Ammon's horn (tissue), 1 donor: ENCODE measurements around the gene SCARF2.
"Not testable (repeated sequence)": the region's sequence is repeated elsewhere in the genome, so short reads cannot be mapped to it uniquely, and the experiment has no call there.

Experiments used
- DNase-seq: peaks from one replicate; pipeline ENCODE4 v3.0.0-alpha.2; 2016; ENCODE audit warnings: low spot score

Gene SCARF2

DNA sequence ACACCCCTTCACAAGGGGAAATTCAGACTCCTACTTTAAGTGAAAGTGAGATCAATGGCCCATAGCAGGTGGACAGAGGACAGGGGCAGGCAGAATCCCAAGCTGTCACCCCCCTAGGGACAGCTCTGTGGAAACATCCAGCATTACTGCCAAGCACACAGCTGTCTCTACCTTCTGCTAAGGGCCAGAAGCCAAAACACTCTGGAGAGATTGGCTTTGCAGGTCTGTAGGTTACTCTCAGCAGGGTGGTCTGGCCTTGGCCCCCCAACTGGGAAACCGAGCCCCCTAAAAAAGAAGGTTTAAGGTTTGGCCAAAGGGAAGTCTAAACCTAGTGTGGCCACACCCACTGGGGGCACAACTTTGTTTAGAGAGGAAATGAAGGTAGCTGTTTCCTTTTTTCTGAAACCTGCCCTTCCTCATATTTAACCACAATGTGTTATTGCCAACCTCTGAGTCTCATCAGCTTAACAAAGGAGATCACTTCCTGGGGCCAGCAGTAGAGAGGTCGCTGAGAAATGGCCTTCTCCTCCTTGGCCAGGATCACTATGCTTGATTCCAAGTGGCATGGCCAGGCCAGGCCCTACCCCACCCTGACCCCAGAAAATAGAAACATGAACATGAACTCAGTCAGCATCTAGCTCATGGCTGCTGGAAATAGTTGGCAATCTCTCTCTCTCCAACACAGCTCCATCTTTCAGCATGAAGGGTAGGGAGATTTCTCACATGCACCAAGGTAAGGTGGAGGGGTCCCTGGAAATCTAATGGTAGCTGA lies 25.9 kb upstream of the SCARF2 start:
- DNase-seq = no peak

DNA sequence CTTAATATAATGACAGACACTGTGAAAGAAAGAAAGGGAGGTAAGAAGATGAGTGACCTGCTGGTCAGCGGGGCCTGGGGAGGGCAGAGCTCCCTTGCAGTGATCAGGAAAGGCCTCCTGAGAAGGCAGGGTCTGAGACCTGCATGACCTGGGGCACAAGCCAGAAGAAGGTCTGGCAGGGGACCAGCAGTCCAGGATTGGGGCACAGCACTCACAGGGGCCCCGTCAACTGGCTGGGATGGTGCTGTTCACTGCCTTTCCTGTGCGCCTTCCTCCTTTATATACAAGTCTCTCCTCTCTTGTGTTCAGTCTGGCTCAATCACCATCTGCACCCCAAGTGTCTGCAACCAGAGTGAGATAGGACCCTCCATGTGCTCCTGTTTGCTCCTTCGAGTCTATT lies 22.2 kb upstream of the SCARF2 start:
- no peak for DNase-seq

GRCh38 chr22:20459152-20459542 lies 21.5 kb upstream of the SCARF2 start:
- no peak for DNase-seq

DNA sequence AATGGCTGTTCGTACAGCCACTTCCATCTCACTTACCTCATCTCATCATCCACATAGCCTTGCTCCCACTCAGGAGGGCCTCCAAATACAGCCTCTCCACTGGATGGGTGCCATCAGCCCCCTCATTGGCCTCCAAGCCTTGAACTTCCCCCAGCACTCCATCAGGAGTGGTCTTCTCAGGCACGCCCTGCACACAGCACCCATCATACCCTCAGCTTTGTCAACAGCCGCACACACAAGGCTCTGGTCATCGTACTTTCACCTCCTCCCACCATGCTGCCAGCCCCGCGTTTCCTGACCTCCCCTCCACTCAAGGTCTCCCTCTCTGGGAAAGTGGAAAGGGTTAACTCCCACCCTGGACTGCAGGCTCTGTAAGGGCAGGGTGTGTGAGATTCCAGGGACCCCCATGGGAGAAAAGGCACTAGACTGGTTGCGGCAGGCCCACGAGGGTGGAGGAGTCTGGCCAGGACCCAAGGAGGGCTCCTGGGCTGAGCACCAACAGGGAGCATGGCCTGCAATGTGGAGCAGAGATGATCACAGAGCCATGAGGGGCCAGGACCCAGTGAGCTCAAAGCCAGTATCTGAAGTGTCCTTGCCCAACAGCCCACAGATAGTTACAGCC lies 21.0 kb upstream of the SCARF2 start:
- DNase-seq = no peak

- DNase-seq = no peak
Observed at GRCh38 chr22:20457506-20458240, 20.0 kb upstream of the SCARF2 start.

DNA sequence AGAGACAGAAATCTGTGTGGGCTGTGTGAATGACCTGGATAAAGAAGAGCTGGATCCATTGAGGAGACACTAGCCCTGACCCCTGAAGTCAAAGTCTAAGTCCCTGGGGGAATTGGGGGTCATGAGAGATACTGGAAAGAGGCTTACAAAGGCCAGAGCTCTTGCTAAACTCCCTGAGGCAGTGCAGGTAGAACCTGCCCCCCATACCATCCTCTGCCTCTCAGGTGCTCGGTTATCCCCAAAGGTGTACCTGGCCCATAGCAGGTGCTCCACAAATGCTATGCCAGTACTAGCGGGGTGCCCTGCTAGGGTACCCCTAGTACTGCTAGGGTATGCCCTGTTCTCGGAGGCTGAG lies 19.1 kb upstream of the SCARF2 start:
- DNase-seq = no peak

DNA sequence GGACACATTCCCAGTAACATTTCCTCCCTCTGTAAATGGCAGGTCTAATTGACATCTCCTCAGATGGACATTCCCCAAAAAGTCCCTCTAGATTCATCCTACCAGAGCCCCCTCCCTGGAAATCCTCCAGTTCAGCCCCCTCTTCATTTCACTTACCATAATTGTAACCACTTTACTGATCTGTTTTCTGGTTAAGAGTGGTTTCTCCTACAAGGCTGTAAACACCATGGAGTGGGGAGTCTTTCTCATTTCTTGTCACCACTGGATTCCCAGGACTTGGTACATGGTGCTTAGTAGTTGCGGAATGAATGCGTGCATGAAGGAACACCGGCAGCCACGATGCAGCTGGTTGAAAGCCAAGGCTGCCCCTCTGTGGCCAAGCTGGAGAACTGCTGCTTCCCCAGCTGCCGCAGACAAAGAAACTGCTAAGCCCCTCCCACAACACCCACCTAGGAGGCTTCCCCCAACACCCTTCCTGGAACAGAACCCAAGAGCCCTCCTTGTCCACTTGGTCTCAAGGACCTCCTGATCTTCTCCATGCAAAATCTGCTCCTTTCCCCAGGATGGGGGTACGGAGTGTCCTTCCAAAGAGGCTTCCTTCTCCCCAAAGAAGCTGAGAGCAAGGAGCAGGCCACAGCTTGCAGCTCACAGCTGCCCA lies 18.6 kb upstream of the SCARF2 start:
- peak; percentile 90 for DNase-seq

DNA sequence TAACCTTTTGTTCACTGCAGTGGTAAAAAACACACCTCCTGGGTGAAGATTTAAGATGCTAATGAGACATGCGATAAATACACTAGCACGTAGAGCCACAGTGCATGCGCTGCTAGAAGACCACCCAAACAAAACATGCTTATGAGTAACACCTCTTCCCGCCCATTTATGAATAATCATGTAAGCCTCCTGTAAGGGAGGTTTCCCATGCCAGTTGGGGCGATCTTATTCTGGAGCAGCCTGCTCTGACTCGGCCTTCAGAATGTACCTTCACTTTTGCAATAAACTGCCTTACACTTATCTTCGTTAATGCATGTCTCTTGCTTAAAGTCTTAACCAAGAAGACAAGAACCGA lies 18.1 kb upstream of the SCARF2 start:
- DNase-seq = no peak

DNA sequence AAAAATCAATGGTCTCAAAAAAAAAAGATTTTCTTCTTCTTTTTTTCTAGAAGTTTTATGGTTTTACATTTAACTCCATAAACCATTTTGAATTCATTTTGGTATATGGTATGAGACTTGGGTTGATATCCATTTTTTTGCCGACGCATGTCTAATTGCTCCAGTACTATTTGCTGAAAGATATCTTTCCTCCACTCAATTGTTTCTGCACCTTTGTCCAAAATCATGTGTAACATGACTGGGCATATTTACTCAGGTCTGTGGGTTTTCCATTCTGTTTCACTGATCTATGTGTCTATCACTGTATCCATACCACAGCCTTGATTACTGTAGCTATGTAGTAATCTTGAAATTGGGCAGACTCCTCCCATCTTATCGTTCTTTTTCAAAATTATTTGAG lies 15.6 kb upstream of the SCARF2 start:
- DNase-seq = no peak

DNA sequence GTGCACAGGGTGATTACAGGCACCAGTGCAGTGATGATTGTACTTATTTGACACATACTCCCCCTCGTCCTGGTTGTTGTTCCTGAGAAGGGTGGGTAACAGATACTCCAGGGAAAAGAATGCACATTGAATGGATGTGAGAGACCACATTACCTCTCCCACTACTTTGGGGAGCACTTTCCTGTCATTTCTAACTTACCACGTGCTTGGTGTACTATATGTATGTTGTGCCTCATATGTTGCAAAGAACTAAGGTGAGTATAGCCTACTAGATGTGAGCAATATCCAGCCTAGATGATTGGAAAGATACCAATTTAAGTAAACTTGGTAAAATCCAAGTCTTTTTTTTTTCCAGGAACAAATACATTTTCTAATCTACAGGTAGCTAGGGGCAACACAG lies 14.3 kb upstream of the SCARF2 start:
- no peak for DNase-seq

DNA sequence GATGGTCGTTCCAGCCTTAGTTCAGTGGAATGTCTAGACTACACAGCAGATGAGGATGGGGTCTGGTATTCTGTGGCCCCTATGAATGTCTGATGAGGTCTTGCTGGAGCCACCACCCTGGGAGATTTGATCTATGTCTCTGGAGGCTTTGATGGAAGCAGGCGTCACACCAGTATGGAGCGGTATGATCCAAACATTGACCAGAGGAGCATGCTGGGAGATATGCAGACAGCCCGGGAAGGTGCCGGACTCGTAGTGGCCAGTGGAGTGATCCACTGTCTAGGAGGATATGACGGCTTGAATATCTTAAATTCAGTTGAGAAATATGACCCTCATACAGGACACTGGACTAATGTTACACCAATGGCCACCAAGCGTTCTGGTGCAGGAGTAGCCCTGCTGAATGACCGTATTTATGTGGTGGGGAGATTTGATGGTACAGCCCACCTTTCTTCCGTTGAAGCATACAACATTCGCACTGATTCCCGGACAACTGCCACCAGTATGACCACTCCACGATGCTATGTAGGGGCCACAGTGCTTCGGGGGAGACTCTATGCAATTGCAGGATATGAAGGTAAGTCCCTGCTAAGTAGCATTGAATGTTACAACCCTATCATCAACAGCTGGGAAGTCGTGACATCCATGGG lies 13.6 kb upstream of the SCARF2 start:
- DNase-seq = not testable (repeated sequence)

GRCh38 chr22:20450551-20450906 lies 12.9 kb upstream of the SCARF2 start:
- DNase-seq = no peak

- no peak for DNase-seq
Observed at GRCh38 chr22:20449819-20450550, 12.4 kb upstream of the SCARF2 start.

GRCh38 chr22:20448630-20449029 lies 11.0 kb upstream of the SCARF2 start:
- DNase-seq = no peak

DNA sequence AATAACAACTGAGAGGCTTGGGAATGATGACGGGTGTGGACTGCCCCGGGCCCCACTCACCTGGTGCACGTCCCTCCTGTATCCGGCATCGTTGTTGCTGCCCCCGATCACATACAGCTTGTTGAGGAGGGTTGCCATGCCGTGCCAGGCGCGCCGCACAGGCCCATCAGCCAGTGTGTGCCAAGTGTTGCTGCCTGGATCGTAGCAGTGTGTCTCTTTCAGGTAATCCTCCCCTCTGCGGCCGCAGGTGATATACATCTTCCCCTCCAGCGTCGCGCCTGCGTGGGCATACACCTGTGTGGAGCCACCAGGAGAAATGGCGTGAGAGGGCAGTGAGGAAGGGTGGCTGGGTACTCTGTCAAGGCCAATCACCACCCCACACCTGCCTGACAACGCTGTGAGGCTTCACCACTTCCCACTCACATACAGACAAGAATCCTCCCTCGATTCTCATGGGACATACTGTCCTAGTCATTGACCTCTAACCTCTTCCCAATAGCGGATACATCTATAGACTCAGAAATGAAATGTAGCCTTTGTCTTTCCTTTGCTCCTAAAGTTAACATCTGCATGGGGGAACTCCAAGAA lies 8.9 kb upstream of the SCARF2 start:
- DNase-seq = no peak

DNA sequence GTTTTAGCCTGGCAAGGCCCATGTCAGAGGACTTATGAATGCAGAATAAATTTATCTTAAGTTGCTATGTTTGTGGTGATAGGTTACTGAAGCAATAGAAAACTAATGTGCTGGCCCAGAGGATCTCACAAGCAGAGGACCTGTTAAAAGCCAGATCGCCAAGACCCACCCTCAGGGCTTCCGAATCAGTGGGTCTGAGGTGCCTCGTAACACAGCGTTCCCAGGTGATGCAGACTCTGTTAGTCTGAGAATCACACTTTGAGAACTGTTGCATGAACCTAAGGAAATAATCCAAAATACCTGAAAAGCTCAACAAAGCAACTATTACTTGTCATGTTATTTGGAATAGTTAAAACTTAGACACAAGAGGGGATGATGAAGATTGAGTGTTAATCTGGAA lies 6.7 kb upstream of the SCARF2 start:
- no peak for DNase-seq

GRCh38 chr22:20442485-20443284 lies 5.1 kb upstream of the SCARF2 start:
- DNase-seq = no peak

GRCh38 chr22:20441631-20442484 lies 4.2 kb upstream of the SCARF2 start:
- DNase-seq = no peak
